Stomach (tissue), 4 donors: ENCODE results near the gene CHCHD6.

Experiments
- CTCF ChIP-seq, 7 experiments: fragments of 450-650 bp in 4 of 7; fragments of 200-600 bp in 3 of 7; sonication (generic) in 3 of 7; IDR thresholded peaks; one replicate each; pipeline ENCODE4 v1.5.1; 2016 to 2019; ENCODE audit warnings: antibody characterized with exemption in 7 of 7, control low read depth in 2 of 7, mild to moderate bottlenecking in 1 of 7
- EP300 ChIP-seq: sonication (generic); formaldehyde crosslinking; IDR thresholded peaks from one replicate; pipeline ENCODE4 v1.6.1; 2017; ENCODE audit warnings: antibody characterized with exemption
- POLR2A ChIP-seq, 4 donors: fragments of 450-650 bp; IDR thresholded peaks; one replicate each; pipeline ENCODE4 v1.6.1; 2016; ENCODE audit warnings: antibody characterized with exemption in 4 of 4, control low read depth in 2 of 4, mild to moderate bottlenecking in 1 of 4, moderate library complexity in 1 of 4

GRCh38 chr3:126930936-126931600 lies 227.0 kb downstream of the CHCHD6 start:
- TF ChIP-seq CTCF (IDR thresholded peaks at IDR 0.05) (no peak), POLR2A (IDR thresholded peaks at IDR 0.05) (no peak), EP300 (no peak)
